CD14-positive monocyte (primary cell): ENCODE results near the gene LRBA. TPM values are rescaled to one million over a fixed set of nuclear protein-coding genes. Genes with fewer than 3 reads are reported as not detected.

ENCODE experiments used
- DNase-seq, 3 donors: peaks; one replicate each; pipeline ENCODE4 v3.0.0-alpha.2; 2011 to 2022
- H2AFZ ChIP-seq: 2 replicates; pipeline ENCODE4 v1.6.0; 2012; ENCODE audit warnings: mild to moderate bottlenecking, low read depth, low read length, inconsistent platforms; ENCODE audit not compliant: insufficient read depth, poor library complexity, severe bottlenecking
- H3K27ac ChIP-seq, 2 donors: 1 replicate in 1 of 2; 2 replicates in 1 of 2; pipeline ENCODE4 v1.5.1; 2012 to 2013; ENCODE audit warnings: low read length in 2 of 2, control low read depth in 1 of 2, inconsistent platforms in 1 of 2, low read depth in 1 of 2, mild to moderate bottlenecking in 1 of 2
- H3K27me3 ChIP-seq, 2 donors: one replicate each; pipeline versions ENCODE4 v1.6.0 to v1.6.1; 2011 to 2013; ENCODE audit warnings: low read length in 2 of 2; ENCODE audit not compliant: control insufficient read depth in 2 of 2, insufficient read depth in 2 of 2
- H3K36me3 ChIP-seq, 2 donors: replicated peaks in 1 of 2; 1 replicate in 1 of 2; 2 replicates in 1 of 2; pipeline versions ENCODE4 v1.5.1 to v1.6.1; 2012 to 2013; ENCODE audit warnings: low read length in 2 of 2, control low read depth in 1 of 2, inconsistent platforms in 1 of 2, mild to moderate bottlenecking in 1 of 2; ENCODE audit not compliant: insufficient read depth in 2 of 2, control insufficient read depth in 1 of 2
- H3K4me1 ChIP-seq, 2 donors: 1 replicate in 1 of 2; 2 replicates in 1 of 2; pipeline versions ENCODE4 v1.5.1 to v1.6.1; 2012 to 2013; ENCODE audit warnings: low read length in 2 of 2, control low read depth in 1 of 2, inconsistent platforms in 1 of 2, mild to moderate bottlenecking in 1 of 2, moderate library complexity in 1 of 2; ENCODE audit not compliant: insufficient read depth in 2 of 2, control insufficient read depth in 1 of 2
- H3K4me2 ChIP-seq: replicated peaks from 2 replicates; pipeline ENCODE3; 2012; ENCODE audit warnings: low read length, moderate library complexity, mild to moderate bottlenecking; ENCODE audit not compliant: poor library complexity, severe bottlenecking; ENCODE audit errors: extremely low read depth
- H3K4me3 ChIP-seq, 3 experiments: fragments of 200-600 bp in 1 of 3; sonication (generic) in 1 of 3; replicated peaks in 1 of 3; 1 replicate in 2 of 3; 2 replicates in 1 of 3; pipeline ENCODE4 v1.5.1; 2011 to 2013; ENCODE audit warnings: low read length in 3 of 3, mild to moderate bottlenecking in 3 of 3, control low read depth in 2 of 3, low read depth in 2 of 3, inconsistent platforms in 1 of 3, moderate library complexity in 1 of 3
- H3K79me2 ChIP-seq: 2 replicates; pipeline ENCODE4 v1.6.0; 2012; ENCODE audit warnings: mild to moderate bottlenecking, control low read depth, inconsistent platforms, low read length, moderate library complexity; ENCODE audit not compliant: insufficient read depth
- H3K9ac ChIP-seq: 2 replicates; pipeline ENCODE4 v1.6.0; 2017; ENCODE audit warnings: low read length, mild to moderate bottlenecking; ENCODE audit not compliant: insufficient read depth, poor library complexity, severe bottlenecking
- H3K9me3 ChIP-seq, 2 donors: replicated peaks in 1 of 2; 1 replicate in 1 of 2; 2 replicates in 1 of 2; pipeline versions ENCODE4 v1.5.1 to v1.6.1; 2012 to 2013; ENCODE audit warnings: low read length in 2 of 2, control low read depth in 1 of 2; ENCODE audit not compliant: control insufficient read depth in 1 of 2, insufficient read depth in 1 of 2
- H4K20me1 ChIP-seq: 2 replicates; pipeline ENCODE4 v1.6.0; 2012; ENCODE audit warnings: mild to moderate bottlenecking, low read length, control low read depth, moderate library complexity; ENCODE audit not compliant: insufficient read depth
- H3K27ac Mint-ChIP-seq, 7 donors: one replicate each; pipeline ENCODE4 v1.8.0; 2020; ENCODE audit warnings: mild to moderate bottlenecking in 7 of 7, mixed read lengths in 7 of 7, moderate library complexity in 6 of 7, inconsistent platforms in 2 of 7
- H3K27me3 Mint-ChIP-seq, 3 donors: one replicate each; pipeline ENCODE4 v1.8.0; 2021 to 2022; ENCODE audit warnings: low read depth in 3 of 3, mild to moderate bottlenecking in 3 of 3, mixed read lengths in 3 of 3, moderate library complexity in 3 of 3, inconsistent platforms in 1 of 3
- H3K36me3 Mint-ChIP-seq, 2 donors: one replicate each; pipeline ENCODE4 v1.8.0; 2020; ENCODE audit warnings: mixed read lengths in 2 of 2, inconsistent platforms in 1 of 2, mild to moderate bottlenecking in 1 of 2
- H3K4me1 Mint-ChIP-seq: one replicate; pipeline ENCODE4 v1.8.0; 2020; ENCODE audit warnings: mild to moderate bottlenecking, mixed read lengths
- H3K4me3 Mint-ChIP-seq, 2 donors: one replicate each; pipeline ENCODE4 v1.8.0; 2020; ENCODE audit warnings: mild to moderate bottlenecking in 2 of 2, mixed read lengths in 2 of 2, moderate library complexity in 1 of 2
- H3K9me3 Mint-ChIP-seq, 7 donors: one replicate each; pipeline ENCODE4 v1.8.0; 2020 to 2022; ENCODE audit warnings: mixed read lengths in 7 of 7, mild to moderate bottlenecking in 6 of 7, moderate library complexity in 6 of 7, inconsistent platforms in 2 of 7
- CTCF ChIP-seq: fragments of 200-600 bp; IDR thresholded peaks from one replicate; pipeline ENCODE4 v1.8.0; 2022; ENCODE audit warnings: antibody characterized with exemption, mild to moderate bottlenecking
- WGBS: methylation state at CpG from one replicate; pipeline ENCODE4 v1.1.5; 2013; ENCODE audit warnings: missing lambda C conversion rate; ENCODE audit not compliant: insufficient coverage; 5-methylcytosine and 5-hydroxymethylcytosine counted together
- intact Hi-C, 2 donors: fragments of 100-400 bp; cut with micrococcal nuclease; formaldehyde crosslinking; loops; one replicate each; pipeline versions ENCODE4 v1.15.0 to v1.15.1; 2023
- polyA plus RNA-seq, 3 donors: library from polyadenylated mRNA; depleted of rRNA in 1 of 3; unstranded in 2 of 3; stranded (reverse) in 1 of 3; fragments of 300-500 nt in 2 of 3; fragments of >200 nt in 1 of 3; fragmentation: Illumina TruSeq in 2 of 3; gene quantifications; 1 replicate in 2 of 3; 2 replicates in 1 of 3; pipeline ENCODE4 v1.2.3, GENCODE V29; 2012 to 2021

Gene LRBA
- polyA plus RNA-seq, 3 donors: 1.5 to 5.5 (median 4.4) TPM

- peaks cover 0 to 3% of the 10 kb centered on the region in 2 donors for H3K36me3 Mint-ChIP-seq
- Histone ChIP-seq H3K27me3 (no peaks in the 10 kb centered on the region), H4K20me1 (no peaks in the 10 kb centered on the region), H3K9ac (no peak overlapping the region), H3K9me3 (no peaks in the 10 kb centered on the region), H3K27ac (no peak overlapping the region), H3K4me2 (no peak overlapping the region), H3K79me2 (no peaks in the 10 kb centered on the region), H3K36me3 (no peaks in the 10 kb centered on the region), H2AFZ (no peak overlapping the region), H3K4me3 (no peak overlapping the region), H3K4me1 (no peaks in the 10 kb centered on the region)
- no peaks in the 10 kb centered on the region for H3K27me3 Mint-ChIP-seq
- H3K4me1 Mint-ChIP-seq: no peaks in the 10 kb centered on the region
- H3K4me3 Mint-ChIP-seq: no peak overlapping the region
- WGBS: no CpG with 5 or more reads among the region's 1 CpG
- intact Hi-C loops: no loop called here
- no peak overlapping the region for H3K27ac Mint-ChIP-seq
- no peak for TF ChIP-seq CTCF
- H3K9me3 Mint-ChIP-seq: peaks cover 0 to 2% (median 0%) of the 10 kb centered on the region in 7 donors
- no peak for DNase-seq
Observed at GRCh38 chr4:150382028-150382427, 633.1 kb downstream of the LRBA start.

- WGBS: no CpG with 5 or more reads among the region's 3 CpGs
- Histone ChIP-seq H3K79me2 (no peaks in the 10 kb centered on the region), H2AFZ (no peak overlapping the region), H3K9me3 (no peaks in the 10 kb centered on the region), H4K20me1 (no peaks in the 10 kb centered on the region), H3K27ac (no peak overlapping the region), H3K4me2 (no peak overlapping the region), H3K9ac (no peak overlapping the region), H3K36me3 (no peaks in the 10 kb centered on the region), H3K4me3 (no peak overlapping the region), H3K4me1 (no peaks in the 10 kb centered on the region), H3K27me3 (no peaks in the 10 kb centered on the region)
- intact Hi-C loops: no loop called here
- no peak for TF ChIP-seq CTCF
- no peaks in the 10 kb centered on the region for H3K4me1 Mint-ChIP-seq
- no peak for DNase-seq
- H3K27ac Mint-ChIP-seq: no peak overlapping the region
- H3K36me3 Mint-ChIP-seq: peaks cover 0 to 3% of the 10 kb centered on the region in 2 donors
- H3K9me3 Mint-ChIP-seq: peaks cover 0 to 2% (median 0%) of the 10 kb centered on the region in 7 donors
- H3K4me3 Mint-ChIP-seq: no peak overlapping the region
- no peaks in the 10 kb centered on the region for H3K27me3 Mint-ChIP-seq
Observed at GRCh38 chr4:150381609-150382008, 633.5 kb downstream of the LRBA start.
